ENCODE results near the gene ZFYVE28. TPM values are rescaled to one million over a fixed set of nuclear protein-coding genes. Genes with fewer than 3 reads are reported as not detected.

Gene ZFYVE28
- polyA plus RNA-seq, 1 donor from 2014 or later: 1.0 TPM

DNA sequence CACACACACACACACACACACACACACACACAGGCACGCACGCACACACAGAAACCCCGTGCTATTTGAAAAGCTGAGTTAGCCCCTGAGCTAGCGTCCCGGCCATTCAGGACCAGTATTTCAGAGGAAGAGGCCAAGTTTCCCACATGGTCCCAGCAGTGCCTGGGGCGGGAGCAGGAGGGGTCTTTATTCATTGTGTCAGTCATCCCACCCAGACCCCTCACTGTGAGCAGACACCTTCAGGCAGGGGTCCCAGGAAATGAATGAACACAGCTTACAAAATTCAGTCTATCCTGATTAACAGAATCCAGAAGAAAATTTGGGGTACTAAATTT lies 58.1 kb downstream of the ZFYVE28 start:
- Mint-ChIP-seq H3K36me3 (peaks cover 1% of the 10 kb centered on the region), H3K27me3 (peaks cover 2% of the 10 kb centered on the region), H3K4me3 (no peak overlapping the region), H3K9me3 (no peaks in the 10 kb centered on the region), H3K27ac (peak overlapping the region in 1 of 3 donors; percentile 35), H3K4me1 (peaks cover 0 to 8% (median 3%) of the 10 kb centered on the region in 3 donors)

DNA sequence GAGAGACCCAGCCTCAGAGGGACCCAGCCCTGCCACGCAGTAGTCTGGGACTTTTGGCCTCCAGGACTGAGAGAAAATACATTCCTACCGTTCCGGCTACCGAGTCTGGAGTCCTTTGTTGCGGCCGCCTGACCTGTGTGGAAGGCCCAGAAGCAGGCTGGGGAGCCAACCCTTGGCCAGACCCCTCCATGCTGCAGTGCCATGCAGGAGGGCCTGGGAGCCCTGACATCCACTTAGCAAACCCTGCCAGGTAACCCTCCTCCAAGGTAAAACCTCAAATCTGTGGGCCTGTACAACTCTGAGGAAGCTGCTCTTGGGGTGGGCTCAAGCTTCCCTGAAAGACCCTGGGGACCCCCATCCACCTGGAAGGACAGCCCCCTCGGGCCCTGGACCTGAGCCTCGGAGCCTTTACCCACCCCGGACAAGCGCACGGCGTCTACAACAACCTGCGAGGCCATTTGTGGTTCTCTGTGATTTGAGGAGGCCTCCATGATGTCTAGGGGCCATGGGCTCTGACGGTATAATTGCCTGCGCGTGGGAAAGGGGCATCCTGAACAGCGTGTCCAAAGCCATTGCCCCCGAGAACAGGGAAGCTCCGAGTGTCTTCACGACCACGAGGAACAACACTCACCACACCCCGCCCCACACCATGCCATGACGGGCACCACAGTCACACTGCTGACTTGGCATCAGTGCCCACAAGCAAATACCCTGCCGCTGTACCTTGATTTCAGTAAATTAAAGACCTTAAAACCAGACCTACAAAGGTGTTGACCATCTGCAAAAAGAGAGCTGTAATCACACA lies 58.7 kb downstream of the ZFYVE28 start:
- peak overlapping the region in 1 of 3 donors; percentile 35 for H3K27ac Mint-ChIP-seq
- peaks cover 2 to 10% (median 5%) of the 10 kb centered on the region in 3 donors for H3K4me1 Mint-ChIP-seq
- H3K9me3 Mint-ChIP-seq: no peaks in the 10 kb centered on the region
- peaks cover 1% of the 10 kb centered on the region for H3K36me3 Mint-ChIP-seq
- H3K27me3 Mint-ChIP-seq: peaks cover 2% of the 10 kb centered on the region
- H3K4me3 Mint-ChIP-seq: no peak overlapping the region

DNA sequence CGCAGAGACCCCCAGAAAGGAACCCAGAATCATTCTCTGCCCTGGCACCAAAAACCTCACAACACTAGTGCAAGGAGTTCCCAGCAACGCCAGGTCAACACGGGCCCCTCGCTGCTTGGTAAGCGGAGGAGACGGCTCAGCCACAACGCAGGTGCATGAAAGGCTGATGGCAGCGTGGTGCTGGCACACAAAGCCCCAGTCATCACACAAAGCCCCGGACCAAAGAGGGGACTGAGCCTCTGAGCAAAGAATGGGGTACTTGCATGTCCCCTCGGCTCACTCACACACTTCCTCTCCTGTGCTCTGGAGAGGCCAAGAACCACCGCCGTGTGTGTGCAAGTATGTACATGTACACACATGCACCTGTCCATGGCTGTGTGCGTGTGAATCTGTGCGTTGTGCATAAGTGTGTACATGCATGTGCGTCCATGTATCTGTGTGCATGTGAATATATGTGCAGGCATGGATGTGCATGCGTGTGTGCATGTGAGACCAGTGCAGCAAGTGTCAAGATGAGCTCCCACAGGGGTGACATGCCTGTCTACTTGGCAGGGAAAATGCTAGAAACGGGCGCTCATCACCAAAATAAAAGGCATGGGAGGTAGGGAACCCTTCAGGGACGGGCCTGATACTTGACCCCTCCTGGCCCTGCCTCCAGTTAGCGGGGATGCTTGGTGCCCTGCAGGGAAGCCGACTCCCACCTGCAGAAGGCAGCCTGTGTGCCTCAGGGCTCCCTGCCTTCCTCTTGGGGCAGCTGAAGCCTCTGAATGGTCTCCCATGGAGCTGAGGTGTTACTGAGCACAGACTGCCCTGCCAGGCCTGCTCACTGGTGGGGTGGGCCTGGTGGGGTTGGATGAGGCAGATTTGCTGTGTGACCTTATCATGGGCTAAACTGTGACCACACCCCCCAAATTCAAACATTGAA lies 60.4 kb downstream of the ZFYVE28 start:
- Mint-ChIP-seq H3K27ac (no peak overlapping the region), H3K4me1 (peaks cover 5 to 7% (median 6%) of the 10 kb centered on the region in 3 donors), H3K36me3 (no peaks in the 10 kb centered on the region), H3K4me3 (no peak overlapping the region), H3K9me3 (no peaks in the 10 kb centered on the region), H3K27me3 (no peaks in the 10 kb centered on the region)

DNA sequence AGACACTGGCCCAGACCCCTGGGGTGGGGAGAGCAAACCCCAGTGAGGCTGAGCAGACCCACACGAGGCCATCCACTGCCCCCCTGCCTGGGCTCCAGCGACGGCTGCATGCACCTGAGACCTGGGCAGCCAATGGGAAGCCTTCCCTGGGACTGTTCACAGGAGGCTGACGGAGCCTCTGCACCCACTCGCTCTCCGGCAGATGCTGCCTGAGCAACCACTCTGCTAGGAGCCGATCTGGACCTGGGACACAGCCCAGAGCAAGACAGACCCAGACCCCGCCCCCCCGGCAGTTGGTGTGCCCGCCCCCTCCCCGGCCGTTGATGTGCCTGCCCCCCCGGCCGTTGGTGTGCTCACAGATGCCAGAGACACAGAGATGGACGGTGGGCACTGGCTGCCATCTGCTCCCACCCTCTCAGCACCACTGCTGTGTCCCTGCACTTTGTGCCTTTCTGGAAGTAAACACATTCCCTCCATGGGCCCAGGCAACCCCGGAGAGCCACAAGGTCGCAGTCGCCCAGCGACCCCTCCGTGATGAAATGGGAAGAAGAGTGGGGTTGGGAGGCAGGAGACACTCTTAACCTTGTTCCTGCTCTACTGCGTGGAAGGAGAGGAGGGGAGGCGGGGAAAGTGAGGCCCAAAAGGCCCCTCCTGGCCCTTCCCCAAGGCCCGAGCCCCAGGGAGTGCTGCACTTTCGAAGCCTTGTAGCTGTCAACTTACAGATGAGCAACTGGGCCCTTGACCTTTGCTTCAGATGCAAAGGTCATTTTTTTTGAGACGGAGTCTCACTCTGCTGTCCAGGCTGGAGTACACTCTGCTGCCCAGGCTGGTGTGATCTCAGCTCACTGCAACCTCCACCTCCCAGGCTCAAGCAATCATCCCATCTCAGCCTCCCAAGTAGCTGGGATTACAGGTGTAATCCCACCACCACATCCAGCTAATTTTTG lies 62.0 kb downstream of the ZFYVE28 start:
- H3K9me3 Mint-ChIP-seq: no peaks in the 10 kb centered on the region
- no peaks in the 10 kb centered on the region for H3K36me3 Mint-ChIP-seq
- H3K4me1 Mint-ChIP-seq: peaks cover 5 to 7% (median 6%) of the 10 kb centered on the region in 3 donors
- peak overlapping the region in 1 of 3 donors; percentile 59 for H3K27ac Mint-ChIP-seq
- no peak overlapping the region for H3K4me3 Mint-ChIP-seq
- H3K27me3 Mint-ChIP-seq: no peaks in the 10 kb centered on the region

DNA sequence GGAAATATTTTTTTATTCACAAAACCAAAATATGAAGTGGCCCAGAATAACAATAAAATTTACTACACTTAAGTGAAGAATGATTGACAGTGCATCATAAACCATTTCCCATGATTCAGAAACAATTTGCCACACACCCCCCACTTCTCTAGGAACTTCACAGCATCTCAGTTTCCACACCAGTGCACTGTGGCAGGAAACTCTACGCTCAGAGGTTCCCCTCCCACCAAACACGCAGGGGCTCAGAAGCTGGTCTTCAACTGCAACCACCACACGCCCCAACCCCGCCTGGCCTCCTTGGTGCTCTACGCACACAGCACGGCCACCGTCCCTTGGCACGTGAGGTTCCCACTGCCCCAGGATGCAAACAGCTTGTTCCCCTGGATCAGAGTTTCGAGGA lies 63.7 kb downstream of the ZFYVE28 start:
- peaks cover 5 to 7% (median 6%) of the 10 kb centered on the region in 3 donors for H3K4me1 Mint-ChIP-seq
- H3K36me3 Mint-ChIP-seq: no peaks in the 10 kb centered on the region
- H3K9me3 Mint-ChIP-seq: no peaks in the 10 kb centered on the region
- peak overlapping the region in 2 of 3 donors; percentile 4 to 87 for H3K27ac Mint-ChIP-seq
- peak overlapping the region in 2 of 4 donors; percentile 45 to 47 for H3K4me3 Mint-ChIP-seq
- no peaks in the 10 kb centered on the region for H3K27me3 Mint-ChIP-seq

DNA sequence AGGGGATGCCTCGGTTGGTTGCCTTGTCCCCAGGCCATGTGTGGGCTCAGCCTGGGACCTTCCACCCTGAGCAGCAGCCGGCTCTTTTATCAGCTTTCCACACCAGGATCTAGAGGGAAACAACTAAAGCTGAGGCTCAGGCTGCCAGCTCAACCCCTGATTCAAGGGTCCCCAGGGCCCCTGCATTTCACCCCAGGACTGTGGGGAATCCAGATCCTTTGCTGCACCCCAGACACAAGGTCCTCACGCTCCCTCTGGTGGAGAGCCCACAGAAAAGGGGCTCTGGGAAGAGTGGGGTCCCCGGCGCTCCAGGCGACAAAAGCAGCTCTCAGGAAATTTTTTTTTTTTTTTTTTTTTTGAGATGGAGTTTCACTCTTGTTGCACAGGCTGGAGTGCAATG lies 64.3 kb downstream of the ZFYVE28 start:
- peaks cover 5 to 7% (median 6%) of the 10 kb centered on the region in 3 donors for H3K4me1 Mint-ChIP-seq
- no peak overlapping the region for H3K27ac Mint-ChIP-seq
- H3K36me3 Mint-ChIP-seq: no peaks in the 10 kb centered on the region
- H3K9me3 Mint-ChIP-seq: no peaks in the 10 kb centered on the region
- H3K4me3 Mint-ChIP-seq: peak overlapping the region in 1 of 4 donors; percentile 33
- H3K27me3 Mint-ChIP-seq: no peaks in the 10 kb centered on the region

DNA sequence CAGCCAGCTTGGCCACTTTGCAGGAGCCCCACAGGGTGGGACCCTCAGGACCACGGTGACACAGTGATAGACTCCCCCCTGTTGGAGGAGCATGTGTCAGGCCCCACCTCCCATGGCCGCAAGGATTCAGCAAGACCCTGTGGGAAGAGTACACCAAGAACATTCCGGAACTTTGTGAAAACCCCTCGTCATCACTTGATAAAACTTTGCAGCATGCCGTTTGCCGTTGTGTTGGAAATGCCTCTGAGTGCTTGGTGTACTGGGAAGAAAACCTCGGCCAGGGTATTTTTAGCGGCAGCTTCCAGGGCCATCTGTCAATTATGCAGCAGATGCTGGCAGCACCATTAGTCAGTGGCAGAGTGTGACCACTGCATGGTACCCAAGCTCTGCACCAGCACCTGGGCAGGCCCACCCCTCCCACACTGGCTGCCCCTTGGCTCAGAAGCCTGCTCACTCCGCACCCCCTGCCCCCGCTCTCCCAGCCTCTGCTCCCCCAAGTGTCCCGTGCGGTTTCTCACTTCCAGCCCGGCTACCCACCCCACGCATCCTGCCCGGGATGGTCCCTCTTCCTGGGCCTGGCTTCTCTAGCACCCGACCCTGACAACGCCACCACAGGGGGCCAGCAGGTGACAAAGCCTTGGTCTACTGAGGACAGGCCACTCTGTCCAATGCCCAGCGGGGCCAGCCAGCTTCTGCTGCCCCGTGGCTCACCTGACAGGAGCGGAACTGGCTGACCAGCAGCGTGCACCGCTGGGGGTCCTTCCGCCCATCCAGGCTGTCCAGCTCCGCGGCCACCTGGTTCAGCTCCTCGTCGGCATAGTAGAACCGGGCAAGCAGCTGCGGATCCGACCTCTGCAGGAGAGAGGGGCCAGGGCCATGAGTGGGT lies 65.0 kb downstream of the ZFYVE28 start:
- Mint-ChIP-seq H3K36me3 (no peaks in the 10 kb centered on the region), H3K9me3 (no peaks in the 10 kb centered on the region), H3K27ac (peak overlapping the region in 1 of 3 donors; percentile 89), H3K27me3 (no peaks in the 10 kb centered on the region), H3K4me3 (peak overlapping the region in 1 of 4 donors; percentile 33), H3K4me1 (peaks cover 5 to 7% (median 6%) of the 10 kb centered on the region in 3 donors)

DNA sequence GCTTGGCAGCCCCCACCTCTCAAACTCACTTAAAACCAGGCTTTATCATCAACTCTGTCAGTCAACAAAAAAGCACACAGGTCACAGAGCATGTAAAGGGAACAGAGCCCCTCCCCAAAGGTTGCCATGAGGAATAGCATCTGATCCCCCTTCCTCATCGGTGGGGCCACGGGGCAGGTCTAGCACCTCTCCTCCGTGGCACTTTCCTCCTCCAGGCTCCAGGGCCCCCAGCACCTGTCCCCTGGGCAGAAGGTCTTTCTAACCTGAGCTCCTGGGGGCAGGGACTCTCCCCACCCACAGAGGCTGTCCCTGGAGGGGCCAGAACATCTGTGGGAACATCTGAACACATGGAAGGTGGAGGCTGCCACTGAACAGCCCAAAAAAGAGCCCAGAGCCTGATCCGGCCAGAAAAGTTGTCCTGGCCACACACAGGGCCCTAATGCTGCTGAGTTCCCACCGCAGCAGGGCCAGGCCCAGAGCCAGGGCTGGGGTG lies 65.7 kb downstream of the ZFYVE28 start:
- no peak overlapping the region for H3K27ac Mint-ChIP-seq
- peaks cover 0 to 2% (median 0%) of the 10 kb centered on the region in 3 donors for H3K9me3 Mint-ChIP-seq
- no peaks in the 10 kb centered on the region for H3K27me3 Mint-ChIP-seq
- H3K4me3 Mint-ChIP-seq: no peak overlapping the region
- peaks cover 5 to 7% (median 6%) of the 10 kb centered on the region in 3 donors for H3K4me1 Mint-ChIP-seq
- no peaks in the 10 kb centered on the region for H3K36me3 Mint-ChIP-seq

DNA sequence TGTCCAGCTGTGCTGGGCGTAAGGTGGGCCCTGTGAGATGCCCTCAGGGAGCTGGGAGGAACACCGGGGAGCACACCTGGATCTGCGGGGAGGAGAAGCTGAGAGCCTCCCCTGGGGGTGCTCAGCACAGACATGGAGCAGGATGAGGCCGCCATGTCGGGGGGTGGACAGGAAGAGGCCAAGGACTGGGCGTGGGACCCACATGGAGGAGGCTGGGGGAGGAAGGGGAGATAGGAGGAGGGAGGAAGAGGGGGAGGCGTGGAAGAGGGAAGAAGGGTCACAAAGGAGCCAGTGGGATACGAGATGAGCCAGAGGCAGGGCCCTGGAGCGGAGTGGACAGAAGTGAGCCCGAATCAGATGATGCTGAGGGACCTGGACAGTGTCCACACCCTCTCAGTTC lies 66.3 kb downstream of the ZFYVE28 start:
- no peak overlapping the region for H3K27ac Mint-ChIP-seq
- H3K36me3 Mint-ChIP-seq: no peaks in the 10 kb centered on the region

DNA sequence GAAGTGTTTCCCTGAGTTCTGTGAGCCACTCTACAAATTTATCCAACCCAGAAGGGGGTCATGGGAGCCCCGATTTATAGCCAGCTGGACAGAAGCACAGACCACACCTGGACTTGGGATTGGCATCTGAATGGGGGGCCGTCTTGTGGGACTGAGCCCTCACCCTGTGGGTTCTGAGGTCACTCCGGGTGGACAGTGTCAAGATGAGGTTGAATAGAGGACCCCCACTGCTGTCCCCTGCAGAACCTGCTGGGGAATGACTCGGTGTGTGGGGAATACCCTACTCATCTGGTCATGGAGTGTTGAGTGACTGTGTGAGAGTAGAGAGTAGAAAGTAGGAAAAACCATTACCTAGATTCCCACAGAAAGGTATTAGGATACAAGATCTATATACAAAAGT lies 67.5 kb downstream of the ZFYVE28 start:
- H3K27ac Mint-ChIP-seq: peak overlapping the region in 1 of 3 donors; percentile 53
- H3K9me3 Mint-ChIP-seq: peaks cover 2 to 4% (median 3%) of the 10 kb centered on the region in 3 donors
- H3K4me1 Mint-ChIP-seq: peaks cover 5 to 9% (median 6%) of the 10 kb centered on the region in 3 donors
- no peaks in the 10 kb centered on the region for H3K27me3 Mint-ChIP-seq
- H3K36me3 Mint-ChIP-seq: no peaks in the 10 kb centered on the region
- no peak overlapping the region for H3K4me3 Mint-ChIP-seq

More for the DNA sequence above, 66.3 kb downstream of the ZFYVE28 start:
- H3K9me3 Mint-ChIP-seq: peaks cover 2 to 3% (median 2%) of the 10 kb centered on the region in 3 donors
- no peak overlapping the region for H3K4me3 Mint-ChIP-seq
- H3K27me3 Mint-ChIP-seq: no peaks in the 10 kb centered on the region
- peaks cover 5 to 9% (median 6%) of the 10 kb centered on the region in 3 donors for H3K4me1 Mint-ChIP-seq

DNA sequence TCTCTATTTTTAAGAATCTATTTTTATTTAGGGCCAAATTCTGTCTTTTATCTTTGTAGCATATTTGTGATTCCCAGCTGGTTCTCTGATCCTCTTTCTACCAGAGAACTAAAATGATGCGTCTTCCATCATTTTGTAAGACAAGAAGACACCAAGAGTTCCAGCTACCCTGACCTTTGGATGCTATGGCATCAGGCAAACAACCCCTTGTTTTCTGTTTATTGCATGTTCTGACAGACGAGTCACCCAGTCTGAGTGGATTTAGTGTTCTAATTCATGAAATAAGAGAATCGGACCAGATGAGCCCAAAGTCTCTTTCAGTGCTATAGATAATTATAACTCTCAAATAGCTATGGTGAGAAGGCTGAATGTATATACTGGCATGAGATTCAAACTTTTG lies 69.7 kb downstream of the ZFYVE28 start:
- no peak overlapping the region for H3K4me3 Mint-ChIP-seq
- H3K27me3 Mint-ChIP-seq: no peaks in the 10 kb centered on the region
- no peak overlapping the region for H3K27ac Mint-ChIP-seq
- H3K4me1 Mint-ChIP-seq: peaks cover 0 to 3% (median 0%) of the 10 kb centered on the region in 3 donors
- peaks cover 3% of the 10 kb centered on the region for H3K36me3 Mint-ChIP-seq
- peaks cover 3 to 12% (median 4%) of the 10 kb centered on the region in 3 donors for H3K9me3 Mint-ChIP-seq

DNA sequence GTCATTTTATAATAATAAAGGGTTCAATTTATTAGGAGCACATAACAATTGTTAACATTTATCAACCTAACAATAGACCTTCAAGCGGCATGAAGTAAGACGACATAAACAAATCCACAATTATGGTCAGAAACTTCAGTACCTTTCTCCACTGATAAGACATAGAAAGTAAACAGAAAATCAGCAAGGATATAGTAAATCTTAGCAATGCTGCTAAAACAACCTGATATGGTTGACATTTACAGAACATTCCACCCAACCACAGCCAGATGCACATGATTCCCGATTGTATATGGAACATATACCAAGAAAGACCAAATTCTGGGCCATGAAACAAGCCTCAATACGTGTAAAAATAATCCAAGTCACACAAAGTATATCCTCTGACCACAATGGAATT lies 71.3 kb downstream of the ZFYVE28 start:
- peaks cover 3 to 12% (median 4%) of the 10 kb centered on the region in 3 donors for H3K9me3 Mint-ChIP-seq
- H3K4me1 Mint-ChIP-seq: peaks cover 0 to 2% (median 0%) of the 10 kb centered on the region in 3 donors
- H3K4me3 Mint-ChIP-seq: no peak overlapping the region
- H3K27ac Mint-ChIP-seq: no peak overlapping the region
- peaks cover 4% of the 10 kb centered on the region for H3K36me3 Mint-ChIP-seq
- peaks cover 2% of the 10 kb centered on the region for H3K27me3 Mint-ChIP-seq

DNA sequence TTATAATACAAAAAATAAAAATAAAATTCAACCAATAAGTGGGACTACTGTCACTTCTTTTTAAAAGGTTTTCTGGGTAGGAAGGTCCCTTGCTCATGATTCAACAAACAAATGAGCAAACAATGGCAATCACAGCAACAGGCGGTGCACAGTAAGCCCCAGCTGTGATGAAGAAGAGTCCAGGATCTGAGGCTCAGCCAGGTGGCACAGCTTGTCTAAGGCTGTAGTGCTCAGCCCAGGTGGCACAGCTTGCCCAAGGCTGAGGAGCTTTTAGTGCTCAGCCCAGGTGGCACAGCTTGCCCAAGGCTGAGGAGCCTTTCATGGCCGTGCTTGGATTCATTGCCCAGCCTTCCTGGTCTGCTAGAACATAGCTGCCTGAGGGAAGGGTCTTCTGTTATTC lies 75.0 kb downstream of the ZFYVE28 start:
- Mint-ChIP-seq H3K36me3 (peaks cover 4% of the 10 kb centered on the region), H3K27me3 (peaks cover 2% of the 10 kb centered on the region), H3K27ac (peak overlapping the region in 1 of 3 donors; percentile 87), H3K9me3 (peaks cover 3 to 12% (median 4%) of the 10 kb centered on the region in 3 donors), H3K4me3 (no peak overlapping the region), H3K4me1 (peaks cover 0 to 2% (median 0%) of the 10 kb centered on the region in 3 donors)
